HEK293 (cell line): ENCODE results near the gene ITPRIPL1.
A peak's percentile ranks its signal among the peaks of the same experiment; 100 is the strongest.

Experiments
- CTCF ChIA-PET: fragments of 350-600 bp; formaldehyde crosslinking; extraction: SDS; loops from one replicate; lab custom pipeline; 2021; ENCODE audit warnings: antibody characterized with exemption; lab: Yijun Ruan, JAX
- POLR2A ChIA-PET: fragments of 300-600 bp; formaldehyde crosslinking; extraction: SDS; loops from one replicate; lab custom pipeline; 2020; ENCODE audit warnings: antibody characterized with exemption, inconsistent platforms; lab: Yijun Ruan, JAX
- H3K27ac ChIP-seq: fragments of 200-500 bp; sonication (Bioruptor generic); 2 replicates; pipeline ENCODE4 v1.5.1; 2014; ENCODE audit warnings: low read depth, low read length, control low read depth, inconsistent platforms; ENCODE audit errors: extremely low read depth
- H3K36me3 ChIP-seq, 2 experiments: fragments of 200-500 bp in 1 of 2; sonication (Bioruptor generic) in 1 of 2; 1 replicate in 1 of 2; 2 replicates in 1 of 2; pipeline ENCODE4 v1.5.1; 2014 to 2017; ENCODE audit warnings: inconsistent platforms in 2 of 2, low read length in 2 of 2; ENCODE audit not compliant: control insufficient read depth in 2 of 2, insufficient read depth in 1 of 2
- H3K4me1 ChIP-seq: fragments of 200-500 bp; sonication (Bioruptor generic); 2 replicates; pipeline ENCODE4 v1.5.1; 2014; ENCODE audit warnings: mild to moderate bottlenecking, low read length, inconsistent platforms; ENCODE audit not compliant: control insufficient read depth, insufficient read depth
- H3K4me3 ChIP-seq: 2 replicates; pipeline ENCODE4 v1.5.1; 2011; ENCODE audit warnings: low read depth, mild to moderate bottlenecking, control low read depth, low read length, moderate library complexity
- H3K9me3 ChIP-seq: fragments of 200-500 bp; sonication (Bioruptor generic); 2 replicates; pipeline ENCODE4 v1.5.1; 2014; ENCODE audit warnings: low read depth, low read length, inconsistent platforms; ENCODE audit not compliant: control insufficient read depth, insufficient read depth
- GLIS2 ChIP-seq: fragments of 450-650 bp; formaldehyde crosslinking; IDR thresholded peaks from 2 replicates; pipeline ENCODE4 v1.5.1; 2016; ENCODE audit warnings: missing biosample characterization, missing genetic modification characterization
- KLF9 ChIP-seq: fragments of 450-650 bp; formaldehyde crosslinking; IDR thresholded peaks from 2 replicates; pipeline ENCODE4 v1.5.1; 2016; ENCODE audit warnings: missing biosample characterization, missing genetic modification characterization, low read depth
- SP2 ChIP-seq: fragments of 450-650 bp; formaldehyde crosslinking; IDR thresholded peaks from 2 replicates; pipeline ENCODE4 v1.5.1; 2016; ENCODE audit warnings: missing biosample characterization, missing genetic modification characterization
- ZBTB1 ChIP-seq: fragments of 450-650 bp; formaldehyde crosslinking; IDR thresholded peaks from 2 replicates; pipeline ENCODE4 v1.5.1; 2016; ENCODE audit warnings: missing biosample characterization, missing genetic modification characterization
- ZEB2 ChIP-seq: fragments of 450-650 bp; formaldehyde crosslinking; IDR thresholded peaks from 2 replicates; pipeline ENCODE4 v1.5.1; 2016; ENCODE audit warnings: missing biosample characterization, missing genetic modification characterization
- ZFP69B ChIP-seq: fragments of 450-650 bp; formaldehyde crosslinking; IDR thresholded peaks from 2 replicates; pipeline ENCODE4 v1.5.1; 2016; ENCODE audit warnings: missing biosample characterization, missing genetic modification characterization
- ZNF155 ChIP-seq: fragments of 450-650 bp; formaldehyde crosslinking; IDR thresholded peaks from 2 replicates; pipeline ENCODE4 v1.5.1; 2016; ENCODE audit warnings: missing biosample characterization, missing genetic modification characterization
- ZNF169 ChIP-seq: fragments of 450-650 bp; formaldehyde crosslinking; IDR thresholded peaks from 2 replicates; pipeline ENCODE4 v1.5.1; 2016; ENCODE audit warnings: missing biosample characterization, missing genetic modification characterization
- ZNF394 ChIP-seq: fragments of 450-650 bp; formaldehyde crosslinking; IDR thresholded peaks from 2 replicates; pipeline ENCODE4 v1.5.1; 2016; ENCODE audit warnings: missing biosample characterization, missing genetic modification characterization, mild to moderate bottlenecking, moderate library complexity, borderline replicate concordance
- ZNF48 ChIP-seq: fragments of 450-650 bp; formaldehyde crosslinking; IDR thresholded peaks from 2 replicates; pipeline ENCODE4 v1.5.1; 2016; ENCODE audit warnings: missing biosample characterization, missing genetic modification characterization
- TF ChIP-seq, protein P1 (sequence below): fragments of 450-650 bp; IDR thresholded peaks from 2 replicates; pipeline ENCODE4 v1.5.1; 2018; ENCODE audit warnings: missing biosample characterization, mild to moderate bottlenecking, missing genetic modification characterization
- TF ChIP-seq, protein P2 (sequence below): fragments of 450-650 bp; formaldehyde crosslinking; IDR thresholded peaks from 2 replicates; pipeline ENCODE4 v1.5.1; 2016; ENCODE audit warnings: missing biosample characterization, missing genetic modification characterization
- TF ChIP-seq, protein P3 (sequence below): fragments of 450-650 bp; formaldehyde crosslinking; IDR thresholded peaks from 2 replicates; pipeline ENCODE4 v1.5.1; 2016; ENCODE audit warnings: missing biosample characterization, missing genetic modification characterization

ITPRIPL1 gene

DNA sequence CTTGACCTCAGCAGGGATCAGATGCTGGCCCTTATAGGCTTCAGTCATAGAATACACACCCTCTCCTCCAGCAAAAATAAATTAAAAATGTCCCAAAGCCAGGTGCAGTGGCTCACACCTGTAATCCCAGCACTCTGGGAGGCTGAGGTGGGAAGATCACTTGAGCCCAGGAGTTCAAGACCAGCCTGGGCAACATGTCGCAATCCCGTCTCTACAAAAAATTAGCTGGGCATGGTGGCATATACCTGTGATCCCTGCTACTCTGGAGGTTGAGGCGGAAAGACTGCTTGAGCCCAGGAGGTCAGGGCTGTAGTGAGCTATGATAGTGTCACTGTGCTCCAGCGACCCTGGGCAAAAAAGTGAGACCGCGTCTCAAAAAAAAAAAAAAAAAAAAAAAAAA is 4.8 kb downstream of the ITPRIPL1 start:
- H3K4me1 ChIP-seq = 0 out of 2 replicates have a peak, but pooled peaks cover 4% of the 10 kb centered on the region
- H3K4me3 ChIP-seq = no peak overlapping the region
- ChIA-PET POLR2A (interaction anchor here (0.6 to 0.8 kb wide), 2 partner anchors 9 to 265 kb away, joined by 3 to 8 read pairs; no protein-coding TSS in a partner anchor), CTCF (no interaction called here)
- H3K27ac ChIP-seq = no peak overlapping the region
- TF ChIP-seq ZNF169 (no peak), ZFP69B (tag by site-specific recombination) (no peak)
- TF ChIP-seq, protein P1, sequence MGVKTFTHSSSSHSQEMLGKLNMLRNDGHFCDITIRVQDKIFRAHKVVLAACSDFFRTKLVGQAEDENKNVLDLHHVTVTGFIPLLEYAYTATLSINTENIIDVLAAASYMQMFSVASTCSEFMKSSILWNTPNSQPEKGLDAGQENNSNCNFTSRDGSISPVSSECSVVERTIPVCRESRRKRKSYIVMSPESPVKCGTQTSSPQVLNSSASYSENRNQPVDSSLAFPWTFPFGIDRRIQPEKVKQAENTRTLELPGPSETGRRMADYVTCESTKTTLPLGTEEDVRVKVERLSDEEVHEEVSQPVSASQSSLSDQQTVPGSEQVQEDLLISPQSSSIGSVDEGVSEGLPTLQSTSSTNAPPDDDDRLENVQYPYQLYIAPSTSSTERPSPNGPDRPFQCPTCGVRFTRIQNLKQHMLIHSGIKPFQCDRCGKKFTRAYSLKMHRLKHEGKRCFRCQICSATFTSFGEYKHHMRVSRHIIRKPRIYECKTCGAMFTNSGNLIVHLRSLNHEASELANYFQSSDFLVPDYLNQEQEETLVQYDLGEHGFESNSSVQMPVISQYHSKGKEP (tag by site-specific recombination) = no peak
- TF ChIP-seq, protein P2, sequence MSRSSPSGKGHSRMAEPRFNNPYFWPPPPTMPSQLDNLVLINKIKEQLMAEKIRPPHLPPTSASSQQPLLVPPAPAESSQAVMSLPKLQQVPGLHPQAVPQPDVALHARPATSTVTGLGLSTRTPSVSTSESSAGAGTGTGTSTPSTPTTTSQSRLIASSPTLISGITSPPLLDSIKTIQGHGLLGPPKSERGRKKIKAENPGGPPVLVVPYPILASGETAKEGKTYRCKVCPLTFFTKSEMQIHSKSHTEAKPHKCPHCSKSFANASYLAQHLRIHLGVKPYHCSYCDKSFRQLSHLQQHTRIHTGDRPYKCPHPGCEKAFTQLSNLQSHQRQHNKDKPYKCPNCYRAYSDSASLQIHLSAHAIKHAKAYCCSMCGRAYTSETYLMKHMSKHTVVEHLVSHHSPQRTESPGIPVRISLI (tag by site-specific recombination) = 0 out of 2 replicates have a peak, but pooled peaks have one; percentile 75
- peaks cover 0 to 21% of the 10 kb centered on the region in 2 experiments; a peak in 1 of 3 replicates for H3K36me3 ChIP-seq
- H3K9me3 ChIP-seq = no peaks in the 10 kb centered on the region

DNA sequence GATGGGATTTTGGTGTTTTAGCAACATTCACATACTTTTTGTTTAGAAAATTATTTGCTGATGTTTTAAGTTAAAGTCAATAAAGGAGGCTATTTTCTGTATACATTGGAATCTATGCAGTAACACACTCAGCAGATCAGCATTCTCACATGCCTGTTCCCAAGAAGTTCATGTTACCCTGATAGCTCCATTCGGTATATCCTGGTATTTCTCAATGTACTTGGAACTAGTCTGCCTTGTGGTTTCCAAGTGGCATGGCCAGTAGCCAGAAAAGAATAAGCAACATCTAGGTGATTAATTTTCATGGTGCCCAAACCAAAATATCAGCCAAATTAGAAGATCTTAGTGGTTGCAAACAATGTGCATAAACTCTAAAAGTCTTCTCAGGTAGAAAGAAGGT is 5.3 kb downstream of the ITPRIPL1 start:
- H3K9me3 ChIP-seq = no peaks in the 10 kb centered on the region
- 0 out of 2 replicates have a peak, but pooled peaks cover 4% of the 10 kb centered on the region for H3K4me1 ChIP-seq
- CTCF ChIA-PET = no interaction called here
- no peak overlapping the region for H3K4me3 ChIP-seq
- no peak for TF ChIP-seq ZNF394 (tag by site-specific recombination)
- no peak overlapping the region for H3K27ac ChIP-seq
- POLR2A ChIA-PET = interaction anchor here (0.8 kb wide), 1 partner anchor 9 kb away, joined by 8 read pairs; no protein-coding TSS in a partner anchor
- peaks cover 0 to 21% of the 10 kb centered on the region in 2 experiments; a peak in 1 of 3 replicates for H3K36me3 ChIP-seq

DNA sequence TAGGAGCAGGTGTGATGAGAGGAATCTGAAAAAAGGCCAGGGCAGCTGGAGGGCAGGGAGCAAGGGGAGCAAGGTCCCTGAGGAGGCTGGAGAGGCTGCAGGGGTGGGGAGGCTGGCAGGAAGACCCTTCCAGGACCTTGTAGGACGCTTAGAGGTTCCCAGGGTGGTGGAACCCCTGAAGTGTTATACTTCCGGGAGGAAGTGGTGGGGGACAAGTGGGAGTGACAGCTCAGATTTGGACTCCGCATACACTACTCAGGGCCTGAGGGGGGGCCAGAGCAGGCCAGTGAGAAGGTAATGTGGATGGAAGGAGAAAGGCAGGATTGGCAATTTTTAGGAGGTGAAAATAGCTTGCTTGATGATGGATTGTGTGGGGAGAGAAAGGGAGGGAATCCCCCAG is 8.6 kb downstream of the ITPRIPL1 start:
- no peak overlapping the region for H3K27ac ChIP-seq
- CTCF ChIA-PET = interaction anchor here (0.6 kb wide), 1 partner anchor 17 kb away, joined by 6 read pairs; no protein-coding TSS in a partner anchor
- TF ChIP-seq GLIS2 = peak; percentile 24; the same call in 1 of the 2 replicates
- no peak for TF ChIP-seq KLF9
- TF ChIP-seq ZNF48 (tag by site-specific recombination) = no peak
- no peak for TF ChIP-seq ZNF155 (tag by site-specific recombination)
- TF ChIP-seq ZBTB1 (tag by site-specific recombination) = no peak
- TF ChIP-seq, protein P3, sequence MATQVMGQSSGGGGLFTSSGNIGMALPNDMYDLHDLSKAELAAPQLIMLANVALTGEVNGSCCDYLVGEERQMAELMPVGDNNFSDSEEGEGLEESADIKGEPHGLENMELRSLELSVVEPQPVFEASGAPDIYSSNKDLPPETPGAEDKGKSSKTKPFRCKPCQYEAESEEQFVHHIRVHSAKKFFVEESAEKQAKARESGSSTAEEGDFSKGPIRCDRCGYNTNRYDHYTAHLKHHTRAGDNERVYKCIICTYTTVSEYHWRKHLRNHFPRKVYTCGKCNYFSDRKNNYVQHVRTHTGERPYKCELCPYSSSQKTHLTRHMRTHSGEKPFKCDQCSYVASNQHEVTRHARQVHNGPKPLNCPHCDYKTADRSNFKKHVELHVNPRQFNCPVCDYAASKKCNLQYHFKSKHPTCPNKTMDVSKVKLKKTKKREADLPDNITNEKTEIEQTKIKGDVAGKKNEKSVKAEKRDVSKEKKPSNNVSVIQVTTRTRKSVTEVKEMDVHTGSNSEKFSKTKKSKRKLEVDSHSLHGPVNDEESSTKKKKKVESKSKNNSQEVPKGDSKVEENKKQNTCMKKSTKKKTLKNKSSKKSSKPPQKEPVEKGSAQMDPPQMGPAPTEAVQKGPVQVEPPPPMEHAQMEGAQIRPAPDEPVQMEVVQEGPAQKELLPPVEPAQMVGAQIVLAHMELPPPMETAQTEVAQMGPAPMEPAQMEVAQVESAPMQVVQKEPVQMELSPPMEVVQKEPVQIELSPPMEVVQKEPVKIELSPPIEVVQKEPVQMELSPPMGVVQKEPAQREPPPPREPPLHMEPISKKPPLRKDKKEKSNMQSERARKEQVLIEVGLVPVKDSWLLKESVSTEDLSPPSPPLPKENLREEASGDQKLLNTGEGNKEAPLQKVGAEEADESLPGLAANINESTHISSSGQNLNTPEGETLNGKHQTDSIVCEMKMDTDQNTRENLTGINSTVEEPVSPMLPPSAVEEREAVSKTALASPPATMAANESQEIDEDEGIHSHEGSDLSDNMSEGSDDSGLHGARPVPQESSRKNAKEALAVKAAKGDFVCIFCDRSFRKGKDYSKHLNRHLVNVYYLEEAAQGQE (tag by site-specific recombination) = no peak
- no peak for TF ChIP-seq ZEB2 (tag by site-specific recombination)
- no peak for TF ChIP-seq SP2 (tag by site-specific recombination)
- TF ChIP-seq, all 188 proteins: peak for 1
- Histone ChIP-seq H3K36me3 (no peaks in the 10 kb centered on the region; a peak in 1 of 3 replicates), H3K4me3 (no peak overlapping the region), H3K9me3 (no peaks in the 10 kb centered on the region), H3K4me1 (0 out of 2 replicates have a peak, but pooled peaks cover 4% of the 10 kb centered on the region)
- POLR2A ChIA-PET = interaction anchor here (1.0 kb wide), 1 partner anchor 12 kb away, joined by 3 read pairs; no protein-coding TSS in a partner anchor
